Keratinocyte (primary cell): ENCODE results near the gene CHRNA7. TPM values are rescaled to one million over a fixed set of nuclear protein-coding genes. Genes with fewer than 3 reads are reported as not detected.

ENCODE experiments used
- DNase-seq: peaks from one replicate; pipeline ENCODE4 v3.0.0-alpha.2; 2011; ENCODE audit warnings: low read depth, missing footprints, low spot score
- FAIRE-seq: peaks from 2 replicates; lab custom pipeline; 2011; peaks lifted over from hg19 to GRCh38; lab: Jason Lieb, UNC
- H2AFZ ChIP-seq: 2 replicates; pipeline ENCODE4 v1.6.0; 2012; ENCODE audit warnings: low read length, control low read depth, inconsistent platforms; ENCODE audit not compliant: control insufficient read depth
- H3K27ac ChIP-seq: 2 replicates; pipeline ENCODE4 v1.5.1; 2011; ENCODE audit warnings: low read length; ENCODE audit not compliant: control insufficient read depth, insufficient read depth
- H3K27me3 ChIP-seq: 3 replicates; pipeline ENCODE4 v1.6.0; 2011; ENCODE audit warnings: low read length; ENCODE audit not compliant: control insufficient read depth, insufficient read depth; ENCODE audit errors: extremely low read depth
- H3K36me3 ChIP-seq, 2 experiments: 2 replicates in 1 of 2; 3 replicates in 1 of 2; pipeline ENCODE4 v1.5.1; 2011; ENCODE audit warnings: low read length in 2 of 2, mild to moderate bottlenecking in 1 of 2; ENCODE audit not compliant: control insufficient read depth in 2 of 2, insufficient read depth in 2 of 2; ENCODE audit errors: extremely low read depth in 1 of 2
- H3K4me1 ChIP-seq: 3 replicates; pipeline ENCODE4 v1.5.1; 2011; ENCODE audit warnings: low read length; ENCODE audit not compliant: control insufficient read depth, insufficient read depth; ENCODE audit errors: extremely low read depth
- H3K4me2 ChIP-seq: 3 replicates; pipeline ENCODE4 v1.6.0; 2011; ENCODE audit warnings: low read depth, low read length; ENCODE audit not compliant: control insufficient read depth, insufficient read depth; ENCODE audit errors: extremely low read depth
- H3K4me3 ChIP-seq, 3 experiments: fragments of 200-600 bp in 1 of 3; sonication (generic) in 1 of 3; 2 replicates in 2 of 3; 3 replicates in 1 of 3; pipeline ENCODE4 v1.5.1; 2011 to 2016; ENCODE audit warnings: low read length in 3 of 3, mild to moderate bottlenecking in 3 of 3, control low read depth in 2 of 3, inconsistent platforms in 1 of 3, low read depth in 1 of 3, mixed read lengths in 1 of 3, mixed run types in 1 of 3, moderate library complexity in 1 of 3; ENCODE audit not compliant: control insufficient read depth in 2 of 3, insufficient read depth in 2 of 3; ENCODE audit errors: extremely low read depth in 1 of 3
- H3K79me2 ChIP-seq: 2 replicates; pipeline ENCODE4 v1.6.0; 2012; ENCODE audit warnings: low read length; ENCODE audit not compliant: control insufficient read depth, insufficient read depth
- H3K9ac ChIP-seq: 3 replicates; pipeline ENCODE4 v1.6.0; 2011; ENCODE audit warnings: low read length; ENCODE audit not compliant: control insufficient read depth, insufficient read depth; ENCODE audit errors: extremely low read depth
- H3K9me1 ChIP-seq: 3 replicates; pipeline ENCODE4 v1.6.0; 2011; ENCODE audit warnings: low read length; ENCODE audit not compliant: control insufficient read depth, insufficient read depth; ENCODE audit errors: extremely low read depth
- H3K9me3 ChIP-seq: 2 replicates; pipeline ENCODE4 v1.5.1; 2012; ENCODE audit warnings: low read depth, low read length; ENCODE audit not compliant: control insufficient read depth
- H4K20me1 ChIP-seq: 3 replicates; pipeline ENCODE4 v1.6.0; 2011; ENCODE audit warnings: low read length; ENCODE audit not compliant: control insufficient read depth, insufficient read depth; ENCODE audit errors: extremely low read depth
- CTCF ChIP-seq, 3 experiments: IDR thresholded peaks in 1 of 3; conservative IDR thresholded peaks in 1 of 3; optimal IDR thresholded peaks in 1 of 3; 2 replicates in 2 of 3; 3 replicates in 1 of 3; pipeline versions ENCODE3 to v1.5.1; 2011; ENCODE audit warnings: low read length in 3 of 3, mild to moderate bottlenecking in 3 of 3, moderate library complexity in 2 of 3, control low read depth in 1 of 3, inconsistent platforms in 1 of 3; ENCODE audit not compliant: insufficient read depth in 2 of 3; ENCODE audit errors: extremely low read depth in 1 of 3
- EZH2 ChIP-seq: IDR thresholded peaks from one replicate; pipeline ENCODE4 v1.6.1; 2012; ENCODE audit warnings: inconsistent platforms, mild to moderate bottlenecking, low read length, moderate library complexity
- dilution Hi-C: fragments of 300-500 bp; cut with MboI; formaldehyde crosslinking; loops from one replicate; pipeline ENCODE4 v1.7.0; 2020; ENCODE audit warnings: low sequenced_read_pairs; ENCODE audit not compliant: extremely low pct_ligation_motif_present
- polyA plus RNA-seq, 5 experiments: library from polyadenylated mRNA; depleted of rRNA in 3 of 5; stranded (reverse) in 3 of 5; stranded (forward) in 1 of 5; unstranded in 1 of 5; fragments of >200 nt; gene quantifications; 1 replicate in 1 of 5; 2 replicates in 3 of 5; 3 replicates in 1 of 5; pipeline versions ENCODE4 v1.2.1 to v1.2.3, GENCODE V29; 2011 to 2012; ENCODE audit warnings: missing spikeins in 2 of 5, low read depth in 1 of 5, low replicate concordance in 1 of 5

CHRNA7 gene
- polyA plus RNA-seq, 1 donor (not counting 4 experiments of a cell fraction or from before 2014, with no cell fraction given) = 0.93 TPM

- no peak for FAIRE-seq
- Histone ChIP-seq H4K20me1 (no peaks in the 10 kb centered on the region), H3K9me3 (no peaks in the 10 kb centered on the region), H3K4me2 (no peak overlapping the region), H3K27ac (no peak overlapping the region), H3K9ac (no peak overlapping the region), H3K27me3 (no peaks in the 10 kb centered on the region), H2AFZ (no peak overlapping the region), H3K79me2 (no peaks in the 10 kb centered on the region), H3K4me3 (no peak overlapping the region), H3K4me1 (no peaks in the 10 kb centered on the region), H3K36me3 (no peaks in the 10 kb centered on the region), H3K9me1 (no peaks in the 10 kb centered on the region)
- DNase-seq = no peak
- TF ChIP-seq CTCF (optimal IDR thresholded peaks at IDR 0.05 in 1 of 3, IDR thresholded peaks at IDR 0.05 in 1 of 3, conservative IDR thresholded peaks at IDR 0.05 in 1 of 3; ENCODE audit: extremely low read depth in 1 of 3, insufficient read depth in 2 of 3, low read length in 3 of 3) = no peak
- TF ChIP-seq EZH2 = no peak
- dilution Hi-C loops = no loop called here
Measured at GRCh38 chr15:32120577-32121383, 90.5 kb downstream of the CHRNA7 start.

GRCh38 chr15:32121384-32121695, 91.0 kb downstream of the CHRNA7 start:
- H3K9ac ChIP-seq = no peak overlapping the region
- TF ChIP-seq CTCF (optimal IDR thresholded peaks at IDR 0.05 in 1 of 3, IDR thresholded peaks at IDR 0.05 in 1 of 3, conservative IDR thresholded peaks at IDR 0.05 in 1 of 3; ENCODE audit: extremely low read depth in 1 of 3, insufficient read depth in 2 of 3, low read length in 3 of 3) (no peak), EZH2 (no peak)
- FAIRE-seq (no peak), DNase-seq (no peak)
- no peaks in the 10 kb centered on the region for H3K4me1 ChIP-seq
- no peaks in the 10 kb centered on the region for H3K79me2 ChIP-seq
- H3K27ac ChIP-seq = no peak overlapping the region
- no peak overlapping the region for H3K4me3 ChIP-seq
- H3K27me3 ChIP-seq = no peaks in the 10 kb centered on the region
- dilution Hi-C loops = no loop called here
- no peak overlapping the region for H2AFZ ChIP-seq
- H3K4me2 ChIP-seq = no peak overlapping the region
- no peaks in the 10 kb centered on the region for H3K9me1 ChIP-seq
- H3K36me3 ChIP-seq = no peaks in the 10 kb centered on the region
- H4K20me1 ChIP-seq = no peaks in the 10 kb centered on the region
- H3K9me3 ChIP-seq = no peaks in the 10 kb centered on the region
